ENCODE data around the gene ARHGAP5. TPM values are rescaled to one million over a fixed set of nuclear protein-coding genes. Genes with fewer than 3 reads are reported as not detected.

Gene ARHGAP5
- total and polyA plus RNA-seq, 12 donors, result 20.7 to 301 (median 221) TPM

DNA sequence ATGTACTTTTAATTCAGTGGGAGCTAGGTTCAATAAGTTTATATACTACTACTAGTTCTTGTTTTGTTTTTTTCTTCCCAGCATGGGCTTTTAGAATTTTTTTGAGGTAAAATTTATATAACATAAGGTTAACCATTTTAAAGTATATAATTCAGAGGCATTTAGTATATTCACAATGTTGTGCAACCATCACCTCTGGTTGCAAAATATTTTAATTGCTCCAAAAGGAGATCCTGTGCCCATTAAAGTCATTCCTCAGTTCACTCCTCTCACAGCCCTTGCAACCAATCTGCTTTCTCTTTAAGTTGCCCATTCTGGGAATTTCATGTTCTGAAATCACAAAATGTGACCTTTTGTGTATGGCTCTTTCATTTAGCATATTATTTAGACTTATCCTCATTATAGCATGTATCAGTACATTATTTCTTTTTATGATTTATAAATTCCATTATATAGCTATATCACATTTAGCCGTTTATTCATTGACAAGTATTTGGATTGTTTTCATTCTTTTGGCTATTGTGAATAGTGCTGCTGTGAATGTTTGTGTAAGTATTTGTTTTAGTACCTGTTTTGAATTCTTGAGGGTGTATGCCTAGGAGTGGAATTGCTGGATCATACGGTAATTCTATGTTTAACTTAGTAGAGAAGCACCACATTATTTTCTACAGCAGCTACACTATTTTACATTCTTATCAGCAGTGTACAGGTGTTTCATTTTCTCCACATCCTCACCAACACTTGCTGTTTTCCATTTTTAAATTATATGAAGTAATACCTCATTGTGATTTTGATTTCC is 59.1 kb downstream of the ARHGAP5 start:
- TF ChIP-seq, protein P1, sequence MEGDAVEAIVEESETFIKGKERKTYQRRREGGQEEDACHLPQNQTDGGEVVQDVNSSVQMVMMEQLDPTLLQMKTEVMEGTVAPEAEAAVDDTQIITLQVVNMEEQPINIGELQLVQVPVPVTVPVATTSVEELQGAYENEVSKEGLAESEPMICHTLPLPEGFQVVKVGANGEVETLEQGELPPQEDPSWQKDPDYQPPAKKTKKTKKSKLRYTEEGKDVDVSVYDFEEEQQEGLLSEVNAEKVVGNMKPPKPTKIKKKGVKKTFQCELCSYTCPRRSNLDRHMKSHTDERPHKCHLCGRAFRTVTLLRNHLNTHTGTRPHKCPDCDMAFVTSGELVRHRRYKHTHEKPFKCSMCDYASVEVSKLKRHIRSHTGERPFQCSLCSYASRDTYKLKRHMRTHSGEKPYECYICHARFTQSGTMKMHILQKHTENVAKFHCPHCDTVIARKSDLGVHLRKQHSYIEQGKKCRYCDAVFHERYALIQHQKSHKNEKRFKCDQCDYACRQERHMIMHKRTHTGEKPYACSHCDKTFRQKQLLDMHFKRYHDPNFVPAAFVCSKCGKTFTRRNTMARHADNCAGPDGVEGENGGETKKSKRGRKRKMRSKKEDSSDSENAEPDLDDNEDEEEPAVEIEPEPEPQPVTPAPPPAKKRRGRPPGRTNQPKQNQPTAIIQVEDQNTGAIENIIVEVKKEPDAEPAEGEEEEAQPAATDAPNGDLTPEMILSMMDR (IDR thresholded peaks at IDR 0.05), result no peak
- no peak overlapping the region for H3K4me3 ChIP-seq
- intact Hi-C loops (cut with DNase I), result no loop called here
- no peaks in the 10 kb centered on the region for H3K27me3 ChIP-seq
- H3K27ac ChIP-seq, result no peak overlapping the region
- H3K9me3 ChIP-seq, result peaks cover 0 to 40% (median 16%) of the 10 kb centered on the region in 11 donors
- H3K36me3 ChIP-seq, result peaks cover 0 to 53% (median 15%) of the 10 kb centered on the region in 9 donors
- 95 to 96% methylated on average over 2 of the region's 2 CpGs for WGBS, 2 donors
- ATAC-seq (no peak), DNase-seq (no peak)
- H3K4me1 ChIP-seq, result peaks cover 0 to 8% (median 0%) of the 10 kb centered on the region in 9 donors

DNA sequence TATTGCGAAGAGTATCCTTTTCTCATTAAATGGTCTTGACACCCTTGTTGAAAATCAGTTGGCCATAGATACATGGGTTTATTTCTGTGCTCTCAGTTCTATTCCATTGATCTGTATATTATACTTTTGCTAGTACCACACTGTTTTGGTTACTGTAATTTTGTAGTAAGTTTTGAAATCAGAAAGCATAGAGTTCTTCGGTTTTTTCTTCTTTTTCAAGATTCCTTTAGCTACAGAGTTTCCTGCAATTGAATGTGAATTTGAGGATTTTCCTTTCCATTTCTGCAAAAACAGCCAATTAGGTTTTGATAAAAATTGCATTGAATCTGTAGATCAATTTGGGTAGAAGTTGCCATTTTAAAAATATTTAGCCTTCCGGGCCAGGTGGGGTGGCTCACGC is 60.2 kb downstream of the ARHGAP5 start:
- Histone ChIP-seq H3K9me3 (peaks cover 0 to 43% (median 16%) of the 10 kb centered on the region in 11 donors), H3K4me3 (no peak overlapping the region), H3K27ac (no peak overlapping the region), H3K4me1 (peaks cover 0 to 8% (median 0%) of the 10 kb centered on the region in 9 donors), H3K27me3 (no peaks in the 10 kb centered on the region), H3K36me3 (peaks cover 0 to 57% (median 15%) of the 10 kb centered on the region in 9 donors)
- WGBS, 2 donors, result 98 to 99% methylated on average over 4 of the region's 4 CpGs
- DNase-seq (no peak), ATAC-seq (no peak)
- intact Hi-C loops (cut with DNase I), result no loop called here
- TF ChIP-seq, protein P1 (IDR thresholded peaks at IDR 0.05), result no peak

DNA sequence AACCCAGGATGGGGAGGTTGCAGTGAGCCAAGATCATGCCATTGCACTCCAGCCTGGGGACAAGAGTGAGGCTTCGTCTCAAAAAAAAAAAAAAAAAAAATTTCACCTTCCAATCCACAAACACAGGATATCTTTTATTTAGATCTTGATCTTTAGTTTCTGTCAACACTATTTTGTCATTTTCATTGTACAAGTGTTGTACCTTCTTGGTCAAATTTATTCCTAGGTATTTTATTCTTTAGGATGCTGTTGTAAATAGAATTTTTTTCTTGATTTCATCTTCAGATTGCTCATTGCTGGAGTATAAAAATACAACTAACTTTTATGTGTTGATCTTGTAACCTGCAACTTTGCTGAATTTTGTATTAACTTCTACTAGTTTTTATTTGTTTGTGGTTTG is 60.8 kb downstream of the ARHGAP5 start:
- H3K36me3 ChIP-seq, result peaks cover 0 to 62% (median 15%) of the 10 kb centered on the region in 9 donors
- TF ChIP-seq, protein P1 (IDR thresholded peaks at IDR 0.05), result no peak
- 93 to 100% methylated on average over 1 of the region's 1 CpG for WGBS, 2 donors
- H3K4me1 ChIP-seq, result peaks cover 0 to 14% (median 0%) of the 10 kb centered on the region in 9 donors
- H3K27ac ChIP-seq, result no peak overlapping the region
- intact Hi-C loops (cut with DNase I), result no loop called here
- ATAC-seq (no peak), DNase-seq (no peak)
- H3K4me3 ChIP-seq, result no peak overlapping the region
- no peaks in the 10 kb centered on the region for H3K27me3 ChIP-seq
- H3K9me3 ChIP-seq, result peaks cover 0 to 43% (median 16%) of the 10 kb centered on the region in 11 donors

DNA sequence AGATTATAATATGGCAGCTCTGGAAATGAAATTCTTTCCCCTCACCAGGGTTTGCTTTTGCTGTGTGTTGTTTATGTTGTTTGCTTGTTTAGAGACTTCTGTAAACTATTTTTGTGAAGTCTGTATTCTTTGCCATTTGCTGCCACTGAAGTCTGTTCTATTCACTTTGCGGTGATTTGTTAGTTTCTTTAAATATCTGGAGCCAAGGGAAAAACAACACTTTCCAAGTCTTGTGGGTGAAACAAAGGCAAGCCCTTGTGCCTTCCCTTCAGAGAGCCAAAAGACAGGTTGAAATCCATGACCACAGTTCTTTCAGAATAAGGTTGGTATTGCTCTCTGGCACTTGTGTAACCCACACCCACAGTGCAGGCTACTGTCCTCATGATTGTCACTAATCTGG is 65.2 kb downstream of the ARHGAP5 start:
- WGBS, 2 donors, result 95 to 98% methylated on average over 1 of the region's 1 CpG
- ATAC-seq, result no peak
- peaks cover 0 to 30% (median 10%) of the 10 kb centered on the region in 11 donors for H3K9me3 ChIP-seq
- peaks cover 0 to 73% (median 23%) of the 10 kb centered on the region in 9 donors for H3K36me3 ChIP-seq
- no peak overlapping the region for H3K4me3 ChIP-seq
- no peak for DNase-seq
- no peak overlapping the region for H3K27ac ChIP-seq
- intact Hi-C loops (cut with DNase I), result no loop called here
- peaks cover 0 to 21% (median 6%) of the 10 kb centered on the region in 9 donors for H3K4me1 ChIP-seq
- TF ChIP-seq, protein P1 (IDR thresholded peaks at IDR 0.05), result no peak
- H3K27me3 ChIP-seq, result no peaks in the 10 kb centered on the region
